GM23338 (cell line): ENCODE data around the gene NRL. TPM values are rescaled to one million over a fixed set of nuclear protein-coding genes. Genes with fewer than 3 reads are reported as not detected.

Experiments
- ATAC-seq: fragments of 200-7000 bp; cut with Tn5 transposase; 3 replicates; pipeline ENCODE4 v1.9.1; 2020
- DNase-seq: peaks from one replicate; pipeline ENCODE4 v3.0.0-alpha.2; 2015; ENCODE audit warnings: low spot score
- H2AFZ ChIP-seq: fragments of 200-600 bp; sonication (generic); 2 replicates; pipeline ENCODE4 v1.8.0; 2016; ENCODE audit warnings: antibody characterized with exemption, mild to moderate bottlenecking, moderate library complexity
- H3F3A ChIP-seq: fragments of 200-600 bp; sonication (generic); replicated peaks from 2 replicates; pipeline ENCODE4 v1.8.0; 2017; ENCODE audit warnings: antibody characterized with exemption, mixed run types, low read depth
- H3K27ac ChIP-seq: fragments of 200-600 bp; sonication (generic); 2 replicates; pipeline ENCODE4 v1.6.1; 2016; ENCODE audit warnings: low read depth
- H3K27me3 ChIP-seq: fragments of 200-600 bp; sonication (generic); 2 replicates; pipeline ENCODE4 v1.8.0; 2016; ENCODE audit warnings: mild to moderate bottlenecking, mixed run types, moderate library complexity; ENCODE audit not compliant: insufficient read depth
- H3K36me3 ChIP-seq: fragments of 200-600 bp; sonication (generic); 2 replicates; pipeline ENCODE4 v1.8.0; 2016; ENCODE audit warnings: mild to moderate bottlenecking; ENCODE audit not compliant: insufficient read depth
- H3K4me1 ChIP-seq: fragments of 200-600 bp; sonication (generic); 2 replicates; pipeline ENCODE4 v1.8.0; 2016; ENCODE audit warnings: mild to moderate bottlenecking, moderate library complexity; ENCODE audit not compliant: insufficient read depth
- H3K4me2 ChIP-seq: fragments of 200-600 bp; sonication (generic); 2 replicates; pipeline ENCODE4 v1.7.1; 2017; ENCODE audit warnings: mixed run types
- H3K4me3 ChIP-seq: fragments of 200-600 bp; sonication (generic); 2 replicates; pipeline ENCODE4 v1.6.1; 2016; ENCODE audit warnings: mixed run types
- H3K79me2 ChIP-seq: fragments of 200-600 bp; sonication (generic); replicated peaks from 2 replicates; pipeline ENCODE4 v1.8.0; 2017; ENCODE audit warnings: mild to moderate bottlenecking; ENCODE audit not compliant: insufficient read depth
- H3K9me2 ChIP-seq: fragments of 200-600 bp; sonication (generic); 2 replicates; pipeline ENCODE4 v1.8.0; 2017; ENCODE audit not compliant: insufficient read depth
- H4K20me1 ChIP-seq: fragments of 200-600 bp; sonication (generic); replicated peaks from 2 replicates; pipeline ENCODE4 v1.8.0; 2017; ENCODE audit warnings: mild to moderate bottlenecking; ENCODE audit not compliant: insufficient read depth
- H3K27ac Mint-ChIP-seq: 2 replicates; pipeline ENCODE4 v1.8.0; 2020; ENCODE audit warnings: inconsistent platforms, mild to moderate bottlenecking, moderate library complexity, mixed read lengths
- H3K27me3 Mint-ChIP-seq: 3 replicates; pipeline ENCODE4 v1.8.0; 2022; ENCODE audit warnings: low read depth, mild to moderate bottlenecking, moderate library complexity, mixed read lengths, inconsistent platforms; ENCODE audit not compliant: insufficient read depth, poor library complexity
- H3K36me3 Mint-ChIP-seq: 3 replicates; pipeline ENCODE4 v1.8.0; 2021; ENCODE audit warnings: low read depth, mild to moderate bottlenecking, inconsistent platforms, moderate library complexity, mixed read lengths
- H3K4me1 Mint-ChIP-seq: 3 replicates; pipeline ENCODE4 v1.8.0; 2020; ENCODE audit warnings: mild to moderate bottlenecking, inconsistent platforms, mixed read lengths
- H3K4me3 Mint-ChIP-seq: 3 replicates; pipeline ENCODE4 v1.8.0; 2021; ENCODE audit warnings: moderate library complexity, mild to moderate bottlenecking, inconsistent platforms, mixed read lengths
- H3K9me3 Mint-ChIP-seq: 3 replicates; pipeline ENCODE4 v1.8.0; 2020; ENCODE audit warnings: moderate library complexity, mild to moderate bottlenecking, inconsistent platforms, mixed read lengths
- CREB1 ChIP-seq: fragments of 250-450 bp; sonication (Bioruptor Pico); IDR thresholded peaks from 2 replicates; pipeline ENCODE4 v1.5.0; 2020; ENCODE audit warnings: low read depth, mild to moderate bottlenecking, moderate library complexity
- EZH2 ChIP-seq: fragments of 200-600 bp; sonication (generic); IDR thresholded peaks from one replicate; pipeline ENCODE4 v1.8.0; 2017; ENCODE audit warnings: antibody characterized with exemption, mild to moderate bottlenecking, low read depth; ENCODE audit not compliant: unreplicated experiment
- EZH2phosphoT487 ChIP-seq: fragments of 200-600 bp; sonication (generic); IDR thresholded peaks from one replicate; pipeline ENCODE4 v1.8.1; 2018; ENCODE audit warnings: antibody characterized with exemption; ENCODE audit not compliant: unreplicated experiment
- JUNB ChIP-seq: IDR thresholded peaks from one replicate; pipeline ENCODE4 v1.6.1; 2016; ENCODE audit warnings: antibody characterized with exemption; ENCODE audit not compliant: unreplicated experiment
- NANOG ChIP-seq: IDR thresholded peaks from 2 replicates; pipeline ENCODE4 v1.6.1; 2016; ENCODE audit warnings: antibody characterized with exemption, borderline replicate concordance
- POLR2AphosphoS5 ChIP-seq: IDR thresholded peaks from 2 replicates; pipeline ENCODE4 v1.6.1; 2016; ENCODE audit warnings: antibody characterized with exemption, low read depth
- REST ChIP-seq: IDR thresholded peaks from one replicate; pipeline ENCODE4 v1.6.1; 2018; ENCODE audit warnings: antibody characterized with exemption; ENCODE audit not compliant: unreplicated experiment
- STAT1 ChIP-seq: IDR thresholded peaks from one replicate; pipeline ENCODE4 v1.6.1; 2016; ENCODE audit warnings: antibody characterized with exemption; ENCODE audit not compliant: unreplicated experiment
- ZNF114 ChIP-seq: fragments of 250-450 bp; sonication (Bioruptor Pico); IDR thresholded peaks from 2 replicates; pipeline ENCODE4 v1.5.0; 2020; ENCODE audit warnings: mild to moderate bottlenecking, moderate library complexity
- ZNF331 ChIP-seq: fragments of 250-450 bp; sonication (Bioruptor Pico); IDR thresholded peaks from 2 replicates; pipeline ENCODE4 v1.5.0; 2020; ENCODE audit warnings: low read depth, mild to moderate bottlenecking, moderate library complexity
- polyA plus RNA-seq: library from polyadenylated mRNA; unstranded; fragments of >200 nt; fragmentation: Nextera tagmentation; extraction: Ambion mirVana; gene quantifications from 2 replicates; pipeline ENCODE4 v1.2.1, GENCODE V29; 2016
- total RNA-seq: library from RNA; depleted of rRNA; stranded (reverse); fragments of >200 nt; shearing (Covaris generic); gene quantifications from 2 replicates; pipeline ENCODE4 v1.2.3, GENCODE V29; 2014
- TF ChIP-seq, protein P1 (sequence below): fragments of 250-450 bp; sonication (Bioruptor Pico); IDR thresholded peaks from 2 replicates; pipeline ENCODE4 v1.5.0; 2020; ENCODE audit warnings: mild to moderate bottlenecking, moderate library complexity
- TF ChIP-seq, protein P2 (sequence below): IDR thresholded peaks from 2 replicates; pipeline ENCODE4 v1.6.1; 2016; ENCODE audit warnings: antibody characterized with exemption
- TF ChIP-seq, protein P3 (sequence below), 2 experiments: fragments of 200-600 bp in 1 of 2; sonication (generic) in 1 of 2; conservative IDR thresholded peaks; 2 replicates each; pipeline versions ENCODE4 v1.5.1 to v1.6.1; 2016 to 2017; ENCODE audit warnings: antibody characterized with exemption in 2 of 2, low read depth in 2 of 2, mild to moderate bottlenecking in 2 of 2, moderate library complexity in 1 of 2

Gene NRL
- total and polyA plus RNA-seq, 2 experiments from 2014 or later, result 1.8 to 2.2 TPM

GRCh38 chr14:24060984-24061913 lies 53.5 kb downstream of the NRL start:
- H3K36me3 ChIP-seq, result no peaks in the 10 kb centered on the region
- H3K4me3 Mint-ChIP-seq, result no peak overlapping the region

More at GRCh38 chr14:24060984-24061913, 53.5 kb downstream of the NRL start:
- TF ChIP-seq, protein P1, sequence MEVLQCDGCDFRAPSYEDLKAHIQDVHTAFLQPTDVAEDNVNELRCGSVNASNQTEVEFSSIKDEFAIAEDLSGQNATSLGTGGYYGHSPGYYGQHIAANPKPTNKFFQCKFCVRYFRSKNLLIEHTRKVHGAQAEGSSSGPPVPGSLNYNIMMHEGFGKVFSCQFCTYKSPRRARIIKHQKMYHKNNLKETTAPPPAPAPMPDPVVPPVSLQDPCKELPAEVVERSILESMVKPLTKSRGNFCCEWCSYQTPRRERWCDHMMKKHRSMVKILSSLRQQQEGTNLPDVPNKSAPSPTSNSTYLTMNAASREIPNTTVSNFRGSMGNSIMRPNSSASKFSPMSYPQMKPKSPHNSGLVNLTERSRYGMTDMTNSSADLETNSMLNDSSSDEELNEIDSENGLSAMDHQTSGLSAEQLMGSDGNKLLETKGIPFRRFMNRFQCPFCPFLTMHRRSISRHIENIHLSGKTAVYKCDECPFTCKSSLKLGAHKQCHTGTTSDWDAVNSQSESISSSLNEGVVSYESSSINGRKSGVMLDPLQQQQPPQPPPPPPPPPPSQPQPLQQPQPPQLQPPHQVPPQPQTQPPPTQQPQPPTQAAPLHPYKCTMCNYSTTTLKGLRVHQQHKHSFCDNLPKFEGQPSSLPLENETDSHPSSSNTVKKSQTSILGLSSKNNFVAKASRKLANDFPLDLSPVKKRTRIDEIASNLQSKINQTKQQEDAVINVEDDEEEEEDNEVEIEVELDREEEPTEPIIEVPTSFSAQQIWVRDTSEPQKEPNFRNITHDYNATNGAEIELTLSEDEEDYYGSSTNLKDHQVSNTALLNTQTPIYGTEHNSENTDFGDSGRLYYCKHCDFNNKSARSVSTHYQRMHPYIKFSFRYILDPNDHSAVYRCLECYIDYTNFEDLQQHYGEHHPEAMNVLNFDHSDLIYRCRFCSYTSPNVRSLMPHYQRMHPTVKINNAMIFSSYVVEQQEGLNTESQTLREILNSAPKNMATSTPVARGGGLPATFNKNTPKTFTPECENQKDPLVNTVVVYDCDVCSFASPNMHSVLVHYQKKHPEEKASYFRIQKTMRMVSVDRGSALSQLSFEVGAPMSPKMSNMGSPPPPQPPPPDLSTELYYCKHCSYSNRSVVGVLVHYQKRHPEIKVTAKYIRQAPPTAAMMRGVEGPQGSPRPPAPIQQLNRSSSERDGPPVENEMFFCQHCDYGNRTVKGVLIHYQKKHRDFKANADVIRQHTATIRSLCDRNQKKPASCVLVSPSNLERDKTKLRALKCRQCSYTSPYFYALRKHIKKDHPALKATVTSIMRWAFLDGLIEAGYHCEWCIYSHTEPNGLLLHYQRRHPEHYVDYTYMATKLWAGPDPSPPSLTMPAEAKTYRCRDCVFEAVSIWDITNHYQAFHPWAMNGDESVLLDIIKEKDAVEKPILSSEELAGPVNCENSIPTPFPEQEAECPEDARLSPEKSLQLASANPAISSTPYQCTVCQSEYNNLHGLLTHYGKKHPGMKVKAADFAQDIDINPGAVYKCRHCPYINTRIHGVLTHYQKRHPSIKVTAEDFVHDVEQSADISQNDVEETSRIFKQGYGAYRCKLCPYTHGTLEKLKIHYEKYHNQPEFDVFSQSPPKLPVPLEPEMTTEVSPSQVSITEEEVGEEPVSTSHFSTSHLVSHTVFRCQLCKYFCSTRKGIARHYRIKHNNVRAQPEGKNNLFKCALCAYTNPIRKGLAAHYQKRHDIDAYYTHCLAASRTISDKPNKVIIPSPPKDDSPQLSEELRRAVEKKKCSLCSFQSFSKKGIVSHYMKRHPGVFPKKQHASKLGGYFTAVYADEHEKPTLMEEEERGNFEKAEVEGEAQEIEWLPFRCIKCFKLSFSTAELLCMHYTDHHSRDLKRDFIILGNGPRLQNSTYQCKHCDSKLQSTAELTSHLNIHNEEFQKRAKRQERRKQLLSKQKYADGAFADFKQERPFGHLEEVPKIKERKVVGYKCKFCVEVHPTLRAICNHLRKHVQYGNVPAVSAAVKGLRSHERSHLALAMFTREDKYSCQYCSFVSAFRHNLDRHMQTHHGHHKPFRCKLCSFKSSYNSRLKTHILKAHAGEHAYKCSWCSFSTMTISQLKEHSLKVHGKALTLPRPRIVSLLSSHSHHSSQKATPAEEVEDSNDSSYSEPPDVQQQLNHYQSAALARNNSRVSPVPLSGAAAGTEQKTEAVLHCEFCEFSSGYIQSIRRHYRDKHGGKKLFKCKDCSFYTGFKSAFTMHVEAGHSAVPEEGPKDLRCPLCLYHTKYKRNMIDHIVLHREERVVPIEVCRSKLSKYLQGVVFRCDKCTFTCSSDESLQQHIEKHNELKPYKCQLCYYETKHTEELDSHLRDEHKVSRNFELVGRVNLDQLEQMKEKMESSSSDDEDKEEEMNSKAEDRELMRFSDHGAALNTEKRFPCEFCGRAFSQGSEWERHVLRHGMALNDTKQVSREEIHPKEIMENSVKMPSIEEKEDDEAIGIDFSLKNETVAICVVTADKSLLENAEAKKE (CRISPR knock-in tag), result no peak
- TF ChIP-seq, protein P2, sequence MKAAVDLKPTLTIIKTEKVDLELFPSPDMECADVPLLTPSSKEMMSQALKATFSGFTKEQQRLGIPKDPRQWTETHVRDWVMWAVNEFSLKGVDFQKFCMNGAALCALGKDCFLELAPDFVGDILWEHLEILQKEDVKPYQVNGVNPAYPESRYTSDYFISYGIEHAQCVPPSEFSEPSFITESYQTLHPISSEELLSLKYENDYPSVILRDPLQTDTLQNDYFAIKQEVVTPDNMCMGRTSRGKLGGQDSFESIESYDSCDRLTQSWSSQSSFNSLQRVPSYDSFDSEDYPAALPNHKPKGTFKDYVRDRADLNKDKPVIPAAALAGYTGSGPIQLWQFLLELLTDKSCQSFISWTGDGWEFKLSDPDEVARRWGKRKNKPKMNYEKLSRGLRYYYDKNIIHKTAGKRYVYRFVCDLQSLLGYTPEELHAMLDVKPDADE, result no peak
- TF ChIP-seq EZH2phosphoT487 (no peak), REST (no peak), ZNF114 (CRISPR knock-in tag) (no peak), JUNB (no peak), CREB1 (CRISPR knock-in tag) (no peak), POLR2AphosphoS5 (no peak), EZH2 (no peak), ZNF331 (no peak), STAT1 (no peak), NANOG (no peak)
- TF ChIP-seq, protein P3, sequence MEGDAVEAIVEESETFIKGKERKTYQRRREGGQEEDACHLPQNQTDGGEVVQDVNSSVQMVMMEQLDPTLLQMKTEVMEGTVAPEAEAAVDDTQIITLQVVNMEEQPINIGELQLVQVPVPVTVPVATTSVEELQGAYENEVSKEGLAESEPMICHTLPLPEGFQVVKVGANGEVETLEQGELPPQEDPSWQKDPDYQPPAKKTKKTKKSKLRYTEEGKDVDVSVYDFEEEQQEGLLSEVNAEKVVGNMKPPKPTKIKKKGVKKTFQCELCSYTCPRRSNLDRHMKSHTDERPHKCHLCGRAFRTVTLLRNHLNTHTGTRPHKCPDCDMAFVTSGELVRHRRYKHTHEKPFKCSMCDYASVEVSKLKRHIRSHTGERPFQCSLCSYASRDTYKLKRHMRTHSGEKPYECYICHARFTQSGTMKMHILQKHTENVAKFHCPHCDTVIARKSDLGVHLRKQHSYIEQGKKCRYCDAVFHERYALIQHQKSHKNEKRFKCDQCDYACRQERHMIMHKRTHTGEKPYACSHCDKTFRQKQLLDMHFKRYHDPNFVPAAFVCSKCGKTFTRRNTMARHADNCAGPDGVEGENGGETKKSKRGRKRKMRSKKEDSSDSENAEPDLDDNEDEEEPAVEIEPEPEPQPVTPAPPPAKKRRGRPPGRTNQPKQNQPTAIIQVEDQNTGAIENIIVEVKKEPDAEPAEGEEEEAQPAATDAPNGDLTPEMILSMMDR (conservative IDR thresholded peaks at IDR 0.05; ENCODE audit: low read depth in 2 of 2), result no peak
- no peak for DNase-seq
- ATAC-seq, result no peak
- no peak overlapping the region for H3K27ac ChIP-seq
- no peaks in the 10 kb centered on the region for H3K9me2 ChIP-seq
- H3K27ac Mint-ChIP-seq, result peak overlapping the region; percentile 81; the same call in 1 of the 2 replicates
- no peaks in the 10 kb centered on the region for H3K4me1 ChIP-seq
- no peaks in the 10 kb centered on the region for H3K27me3 ChIP-seq
- H3K4me1 Mint-ChIP-seq, result peaks cover 13% of the 10 kb centered on the region
- no peak overlapping the region for H3K4me2 ChIP-seq
- peaks cover 7% of the 10 kb centered on the region for H3K27me3 Mint-ChIP-seq
- H3F3A ChIP-seq, result no peaks in the 10 kb centered on the region
- no peak overlapping the region for H2AFZ ChIP-seq
- no peaks in the 10 kb centered on the region for H4K20me1 ChIP-seq
- peaks cover 15% of the 10 kb centered on the region; the same call in 2 of the 3 replicates for H3K36me3 Mint-ChIP-seq
- no peaks in the 10 kb centered on the region; the same call in 2 of the 3 replicates for H3K9me3 Mint-ChIP-seq
- H3K4me3 ChIP-seq, result no peak overlapping the region
- H3K79me2 ChIP-seq, result no peaks in the 10 kb centered on the region
